Anterior cingulate cortex (tissue), 58 donors: ENCODE results near the gene TAOK1.

Source experiments
- DNase-seq, 58 donors: peaks; one replicate each; lab custom pipeline; 2025; lab: John Stamatoyannopoulos, UW

Gene TAOK1

GRCh38 chr17:29578626-29579485 lies 188.7 kb downstream of the TAOK1 start:
- DNase-seq = no peak

GRCh38 chr17:29579866-29580771 lies 190.0 kb downstream of the TAOK1 start:
- DNase-seq = peak in 55 of 58 donors; percentile 33 to 92 (median 78)

GRCh38 chr17:29581583-29582253 lies 191.6 kb downstream of the TAOK1 start:
- DNase-seq = peak in 20 of 58 donors; percentile 21 to 69 (median 34)

- no peak for DNase-seq
Measured at GRCh38 chr17:29582254-29582765, 192.1 kb downstream of the TAOK1 start.

GRCh38 chr17:29582772-29583171 lies 192.6 kb downstream of the TAOK1 start:
- peak in 52 of 58 donors; percentile 41 to 88 (median 73) for DNase-seq

GRCh38 chr17:29583324-29584248 lies 193.4 kb downstream of the TAOK1 start:
- DNase-seq = no peak

- peak in 45 of 58 donors; percentile 36 to 86 (median 65) for DNase-seq
Measured at GRCh38 chr17:29584452-29585079, 194.4 kb downstream of the TAOK1 start.

GRCh38 chr17:29585080-29585751 lies 195.1 kb downstream of the TAOK1 start:
- peak in 2 of 58 donors; percentile 22 to 23 for DNase-seq

- peak in 1 of 58 donors; percentile 30 for DNase-seq
Measured at GRCh38 chr17:29586676-29587469, 196.7 kb downstream of the TAOK1 start.

GRCh38 chr17:29587591-29587990 lies 197.4 kb downstream of the TAOK1 start:
- DNase-seq = no peak

- DNase-seq = peak in 1 of 58 donors; percentile 54
Measured at GRCh38 chr17:29588017-29588561, 197.9 kb downstream of the TAOK1 start.

GRCh38 chr17:29588562-29589411 lies 198.6 kb downstream of the TAOK1 start:
- peak in 20 of 58 donors; percentile 26 to 72 (median 45) for DNase-seq

- DNase-seq = peak in 50 of 58 donors; percentile 43 to 90 (median 76)
Measured at GRCh38 chr17:29589524-29590410, 199.6 kb downstream of the TAOK1 start, which contains the start of gene GIT1. GIT1 (minus strand) TSS chr17:29589648; CDS start chr17:29589378, 270 bp downstream.

GRCh38 chr17:29590411-29591145 lies 200.4 kb downstream of the TAOK1 start:
- peak in 29 of 58 donors; percentile 25 to 76 (median 54) for DNase-seq
